Cardiac muscle cell (in vitro differentiated cells and primary cell): Measurements from ENCODE around the gene ZNF337. TPM values are rescaled to one million over a fixed set of nuclear protein-coding genes. Genes with fewer than 3 reads are reported as not detected.

Source experiments
- polyA plus RNA-seq: library from polyadenylated mRNA; unstranded; fragments of >200 nt; fragmentation: Nextera tagmentation; extraction: Ambion mirVana; gene quantifications from 2 replicates; pipeline ENCODE4 v1.2.1, GENCODE V29; 2016
- total RNA-seq: library from RNA; depleted of rRNA; stranded (reverse); fragments of >200 nt; gene quantifications from 2 replicates; pipeline ENCODE4 v1.2.3, GENCODE V29; 2016

Gene ZNF337
- total and polyA plus RNA-seq, 2 experiments from 2014 or later, result 5.6 to 23.1 TPM

Other genes starting within 250 kb of the ZNF337 start
- 35.8 and 61.3 TPM in 2 replicates for gene NINL, start 111.3 kb downstream of the ZNF337 start, total RNA-seq
- gene NINL, start 111.3 kb downstream of the ZNF337 start, polyA plus RNA-seq, result 26.4 and 36.1 TPM in 2 replicates
- gene NANP, start 72.8 kb downstream of the ZNF337 start, total RNA-seq, result 3.1 and 3.7 TPM in 2 replicates
- gene NANP, start 72.8 kb downstream of the ZNF337 start, polyA plus RNA-seq, result 5.7 and 6.6 TPM in 2 replicates